Testis (tissue), 3 donors: ENCODE measurements around the gene LETM1. TPM values are rescaled to one million over a fixed set of nuclear protein-coding genes. Genes with fewer than 3 reads are reported as not detected.

Source experiments
- DNase-seq: peaks from one replicate; pipeline ENCODE4 v3.0.0-alpha.2; 2019
- H3K27ac ChIP-seq, 2 donors: fragments of 200-600 bp; sonication (generic); one replicate each; pipeline ENCODE4 v1.5.1; 2019
- H3K27me3 ChIP-seq: fragments of 200-600 bp; sonication (generic); one replicate; pipeline ENCODE4 v1.5.1; 2019
- H3K36me3 ChIP-seq: fragments of 200-600 bp; sonication (generic); one replicate; pipeline ENCODE4 v1.5.1; 2017; ENCODE audit warnings: low read depth; ENCODE audit errors: missing control alignments
- H3K4me1 ChIP-seq: fragments of 200-600 bp; sonication (generic); one replicate; pipeline ENCODE4 v1.5.1; 2019
- H3K4me3 ChIP-seq, 2 donors: fragments of 200-600 bp; sonication (generic); one replicate each; pipeline ENCODE4 v1.5.1; 2017 to 2019
- H3K9me3 ChIP-seq: fragments of 200-600 bp; sonication (generic); one replicate; pipeline ENCODE4 v1.5.1; 2017
- POLR2A ChIP-seq: fragments of 450-650 bp; IDR thresholded peaks from one replicate; pipeline ENCODE4 v1.6.1; 2017; ENCODE audit warnings: antibody characterized with exemption, mild to moderate bottlenecking, moderate library complexity
- WGBS, 2 donors: methylation state at CpG; one replicate each; pipeline ENCODE4 v1.1.5; 2018; 5-methylcytosine and 5-hydroxymethylcytosine counted together
- intact Hi-C: fragments of 100-400 bp; cut with DNase I; formaldehyde crosslinking; loops from one replicate; pipeline ENCODE4 v1.15.1; 2023; ENCODE audit warnings: low total_unique reads
- polyA plus RNA-seq: library from polyadenylated mRNA; stranded (reverse); fragments of 350-450 nt; fragmentation: Illumina TruSeq; extraction: RNeasy Lipid Tissue Mini Kit (QIAGEN cat#74804); gene quantifications from one replicate; pipeline ENCODE4 v1.2.3, GENCODE V29; 2014; ENCODE audit warnings: low read depth, low replicate concordance; ENCODE audit not compliant: insufficient read depth
- total RNA-seq, 2 donors: library from RNA; depleted of rRNA; stranded (reverse); fragments of >200 nt; gene quantifications; one replicate each; pipeline ENCODE4 v1.2.3, GENCODE V29; 2016
- TF ChIP-seq, protein P1 (sequence below), 3 experiments: fragments of 450-650 bp in 2 of 3; fragments of 200-600 bp in 1 of 3; sonication (generic) in 1 of 3; IDR thresholded peaks; one replicate each; pipeline ENCODE4 v1.5.1; 2016 to 2019; ENCODE audit warnings: antibody characterized with exemption in 3 of 3, mild to moderate bottlenecking in 2 of 3, moderate library complexity in 1 of 3

The LETM1 gene
- total and polyA plus RNA-seq, 3 donors from 2014 or later: 38.1 to 124 (median 90.7) TPM

DNA sequence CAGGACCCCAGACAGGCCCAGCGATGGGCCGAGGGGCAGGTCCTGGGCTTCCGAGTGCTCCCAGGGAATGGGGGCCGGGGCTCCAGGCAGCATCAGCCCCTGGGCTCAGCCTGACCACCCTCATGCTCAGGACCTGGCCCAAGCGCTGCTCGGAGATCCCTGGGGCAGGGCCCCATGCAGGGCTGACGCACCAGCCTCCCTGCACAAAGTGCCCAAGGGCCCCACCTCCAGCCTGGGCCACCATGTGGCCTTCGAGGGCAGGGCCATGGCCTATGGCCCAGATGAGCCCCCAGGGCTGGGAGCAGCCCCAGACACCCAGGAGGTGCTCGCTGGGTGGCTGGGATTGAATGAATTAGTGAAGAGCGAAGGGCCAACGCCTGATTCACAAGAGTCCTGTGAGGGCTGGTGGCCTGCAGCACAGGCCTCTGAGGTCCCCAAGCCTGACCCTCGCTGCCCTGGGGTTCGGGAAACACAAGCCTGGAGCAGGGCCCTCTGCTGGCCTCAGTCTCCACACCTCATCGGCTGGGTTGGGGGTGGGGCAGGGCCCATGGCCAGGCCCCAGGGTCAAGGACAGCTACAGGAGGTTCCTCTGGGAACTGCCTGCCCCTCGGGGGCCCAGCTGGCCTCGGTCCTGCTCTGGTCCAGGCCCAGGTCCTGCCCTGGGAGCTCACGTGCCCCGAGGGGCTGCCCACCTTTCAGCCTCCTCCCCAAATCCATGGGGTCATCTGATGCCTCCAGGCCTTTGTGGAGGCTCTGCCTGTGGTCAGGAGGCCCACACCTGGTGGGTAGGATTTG, 76.2 kb downstream of the LETM1 start:
- Histone ChIP-seq H3K9me3 (no peaks in the 10 kb centered on the region), H3K27me3 (no peaks in the 10 kb centered on the region), H3K27ac (no peak overlapping the region), H3K36me3 (no peaks in the 10 kb centered on the region), H3K4me3 (no peak overlapping the region), H3K4me1 (no peaks in the 10 kb centered on the region)
- intact Hi-C loops: no loop called here
- WGBS, 2 donors: 67 to 77% methylated on average over 5 to 14 of the region's 18 CpGs
- TF ChIP-seq, protein P1, sequence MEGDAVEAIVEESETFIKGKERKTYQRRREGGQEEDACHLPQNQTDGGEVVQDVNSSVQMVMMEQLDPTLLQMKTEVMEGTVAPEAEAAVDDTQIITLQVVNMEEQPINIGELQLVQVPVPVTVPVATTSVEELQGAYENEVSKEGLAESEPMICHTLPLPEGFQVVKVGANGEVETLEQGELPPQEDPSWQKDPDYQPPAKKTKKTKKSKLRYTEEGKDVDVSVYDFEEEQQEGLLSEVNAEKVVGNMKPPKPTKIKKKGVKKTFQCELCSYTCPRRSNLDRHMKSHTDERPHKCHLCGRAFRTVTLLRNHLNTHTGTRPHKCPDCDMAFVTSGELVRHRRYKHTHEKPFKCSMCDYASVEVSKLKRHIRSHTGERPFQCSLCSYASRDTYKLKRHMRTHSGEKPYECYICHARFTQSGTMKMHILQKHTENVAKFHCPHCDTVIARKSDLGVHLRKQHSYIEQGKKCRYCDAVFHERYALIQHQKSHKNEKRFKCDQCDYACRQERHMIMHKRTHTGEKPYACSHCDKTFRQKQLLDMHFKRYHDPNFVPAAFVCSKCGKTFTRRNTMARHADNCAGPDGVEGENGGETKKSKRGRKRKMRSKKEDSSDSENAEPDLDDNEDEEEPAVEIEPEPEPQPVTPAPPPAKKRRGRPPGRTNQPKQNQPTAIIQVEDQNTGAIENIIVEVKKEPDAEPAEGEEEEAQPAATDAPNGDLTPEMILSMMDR (IDR thresholded peaks at IDR 0.05): no peak
- TF ChIP-seq POLR2A: no peak
- DNase-seq: no peak

DNA sequence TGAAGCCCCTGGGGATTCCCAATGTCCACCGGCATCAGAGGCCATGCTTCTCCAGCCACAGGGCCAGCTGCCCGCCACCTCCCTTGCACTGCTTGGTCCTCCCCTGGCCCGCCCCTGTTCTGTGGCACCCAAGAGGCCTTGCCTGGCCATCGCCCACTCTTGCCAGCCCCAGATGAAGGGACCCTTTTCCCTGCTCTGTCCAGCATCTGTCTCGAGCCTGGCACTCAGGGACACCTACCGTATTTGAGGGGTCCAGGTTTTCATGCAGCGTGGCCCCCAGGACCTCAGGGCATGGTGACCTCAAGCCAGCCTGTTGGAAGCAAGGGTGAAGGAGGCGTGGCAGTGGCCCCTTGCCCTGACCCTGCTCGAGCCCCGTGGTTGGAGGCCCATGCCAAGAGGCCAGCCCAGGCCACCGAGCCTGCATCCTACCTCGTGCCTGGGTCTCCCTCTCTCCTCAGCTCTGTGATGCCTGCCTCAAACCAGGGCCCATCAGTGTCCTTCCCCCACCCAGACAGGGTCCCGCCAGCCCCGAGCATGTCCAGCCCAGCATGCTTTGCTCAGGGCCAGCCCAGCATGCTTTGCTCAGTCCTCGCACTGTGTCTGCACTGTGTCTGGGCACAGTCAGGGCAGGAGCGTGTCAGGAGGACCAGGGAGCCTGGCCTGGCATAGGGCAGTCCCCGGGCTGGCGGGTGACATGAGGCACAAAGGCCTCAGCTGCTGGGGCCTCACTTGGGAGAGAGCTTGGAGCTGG, 77.1 kb downstream of the LETM1 start:
- no peaks in the 10 kb centered on the region for H3K4me1 ChIP-seq
- no peak for TF ChIP-seq POLR2A
- TF ChIP-seq, protein P1 (IDR thresholded peaks at IDR 0.05): no peak

DNA sequence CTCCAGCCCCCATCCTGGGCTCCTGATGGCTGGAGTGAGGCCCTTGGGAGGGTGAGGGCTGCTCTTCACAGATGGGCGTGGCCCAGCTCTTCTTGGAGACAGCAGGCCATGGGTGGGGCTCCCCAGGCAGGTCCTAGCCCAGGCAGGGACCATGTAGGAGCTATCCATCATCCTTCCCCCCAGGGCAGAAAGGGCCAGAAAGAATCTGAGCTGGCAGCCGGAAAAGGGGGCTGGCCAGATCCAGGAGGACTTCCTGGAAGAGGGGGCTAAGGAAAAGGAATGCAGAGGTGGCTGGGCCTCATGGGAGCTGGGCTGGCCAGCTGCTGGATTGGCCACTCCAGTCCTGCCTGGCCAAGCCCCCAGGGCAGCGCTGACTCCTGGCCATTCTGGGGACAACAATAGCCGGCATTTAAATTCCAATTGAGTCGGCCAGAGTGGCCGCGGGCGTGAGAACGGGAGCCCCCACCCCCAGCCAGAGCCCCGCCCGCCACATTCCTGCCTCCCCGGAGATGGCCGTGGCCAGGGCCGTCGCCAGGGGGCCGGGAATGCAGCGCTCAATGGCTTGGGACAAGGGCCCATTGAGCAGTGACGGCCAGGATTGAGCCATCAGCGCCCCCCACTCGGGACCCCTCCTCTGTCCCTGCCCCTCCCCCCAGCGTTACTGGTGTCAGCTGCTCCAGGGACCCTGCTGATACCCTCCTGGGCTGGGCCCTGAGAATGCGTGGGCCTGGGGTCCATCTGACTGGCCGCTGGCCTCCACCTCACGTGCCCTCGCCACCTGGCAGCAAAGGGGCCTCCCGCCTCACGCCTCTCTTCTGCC, 77.9 kb downstream of the LETM1 start:
- H3K36me3 ChIP-seq: no peaks in the 10 kb centered on the region
- H3K27me3 ChIP-seq: no peaks in the 10 kb centered on the region
- no peaks in the 10 kb centered on the region for H3K9me3 ChIP-seq
- WGBS, 2 donors: 51 to 95% methylated on average over 3 to 27 of the region's 27 CpGs
- no peak overlapping the region for H3K4me3 ChIP-seq
- H3K4me1 ChIP-seq: no peaks in the 10 kb centered on the region
- no peak for TF ChIP-seq POLR2A
- TF ChIP-seq, protein P1 (IDR thresholded peaks at IDR 0.05): no peak
- no peak overlapping the region for H3K27ac ChIP-seq
- DNase-seq: no peak
- intact Hi-C loops: no loop called here

More for the DNA sequence above, 77.1 kb downstream of the LETM1 start:
- no peak overlapping the region for H3K27ac ChIP-seq
- DNase-seq: no peak
- WGBS, 2 donors: 86 to 88% methylated on average over 13 to 18 of the region's 18 CpGs
- no peaks in the 10 kb centered on the region for H3K9me3 ChIP-seq
- H3K27me3 ChIP-seq: no peaks in the 10 kb centered on the region
- no peak overlapping the region for H3K4me3 ChIP-seq
- no peaks in the 10 kb centered on the region for H3K36me3 ChIP-seq
- intact Hi-C loops: no loop called here

DNA sequence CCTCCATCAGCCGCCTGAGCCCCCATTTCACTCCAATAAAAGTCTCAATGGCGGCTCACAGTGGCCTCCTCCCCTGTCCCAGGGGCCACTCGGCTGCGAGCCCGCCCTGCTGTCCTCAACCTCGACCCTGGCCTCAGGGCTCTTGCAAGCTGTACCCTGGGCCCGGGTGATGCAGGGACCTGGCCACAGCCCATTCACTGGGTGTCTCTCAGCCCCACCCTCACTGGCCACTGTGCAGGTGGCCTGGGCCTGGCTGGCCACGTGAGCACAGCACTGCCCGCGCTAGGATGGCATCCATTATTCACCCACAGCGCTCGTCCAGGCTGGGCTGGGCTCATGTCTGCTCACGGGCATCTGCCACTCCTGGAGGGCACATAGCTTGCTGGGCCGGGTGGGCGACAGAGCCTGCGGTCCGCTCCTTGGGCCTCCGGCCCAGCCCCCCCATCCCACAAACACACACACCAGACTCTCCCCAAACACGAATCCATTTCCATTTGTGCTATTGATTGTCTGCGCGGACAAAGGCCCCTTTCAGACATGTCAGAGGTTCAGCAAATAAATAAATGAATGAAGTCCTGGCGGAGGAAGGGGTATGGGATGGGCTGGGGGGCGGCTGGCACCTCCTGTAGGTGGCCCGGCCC, 79.3 kb downstream of the LETM1 start:
- TF ChIP-seq, protein P1 (IDR thresholded peaks at IDR 0.05): no peak
- TF ChIP-seq POLR2A: no peak
- H3K36me3 ChIP-seq: no peaks in the 10 kb centered on the region
- H3K27me3 ChIP-seq: no peaks in the 10 kb centered on the region
- DNase-seq: no peak
- no peak overlapping the region for H3K27ac ChIP-seq
- intact Hi-C loops: no loop called here
- H3K4me1 ChIP-seq: no peaks in the 10 kb centered on the region
- no peak overlapping the region for H3K4me3 ChIP-seq
- no peaks in the 10 kb centered on the region for H3K9me3 ChIP-seq
- WGBS, 2 donors: 93 to 98% methylated on average over 11 to 24 of the region's 24 CpGs
